ENCODE results near the gene DNAJB2.

DNA sequence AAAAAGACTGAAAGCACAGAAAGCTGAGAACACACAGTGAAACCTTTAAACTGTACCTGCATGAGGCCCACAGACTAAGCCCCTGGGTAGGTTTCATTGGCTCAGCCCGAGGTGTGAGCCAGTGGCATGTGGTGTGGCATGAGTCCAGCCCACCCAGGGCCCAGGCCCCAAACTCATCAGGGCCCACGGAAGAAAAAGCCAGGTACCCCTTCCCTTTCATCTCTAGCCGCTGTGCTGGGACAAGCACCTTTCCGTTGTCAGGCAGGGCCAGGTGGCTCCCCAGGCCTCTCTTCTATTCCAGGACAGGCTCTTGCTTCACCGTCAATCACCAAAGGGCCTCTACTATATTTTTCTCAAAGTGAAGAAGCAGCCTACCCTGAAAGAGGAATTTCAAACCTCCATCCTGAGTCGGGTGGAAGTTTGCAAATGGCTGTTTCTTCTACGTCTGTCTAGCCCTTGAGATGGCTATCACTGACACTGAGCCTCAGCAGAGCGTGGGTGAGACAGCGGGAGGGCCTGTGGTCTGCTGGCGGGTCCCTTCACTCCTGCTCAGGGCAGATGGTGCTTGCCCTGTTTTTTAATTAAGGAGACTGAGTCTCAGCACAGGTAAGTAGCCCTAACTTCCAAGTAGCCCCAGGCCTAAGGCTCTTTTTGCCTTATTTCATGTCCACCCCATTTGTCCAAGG, 8.6 kb downstream of the DNAJB2 start:
- TF ChIP-seq POLR2AphosphoS5 (IDR thresholded peaks at IDR 0.05; ENCODE audit: borderline replicate concordance, low read depth, low read length) = no peak
- no peak for TF ChIP-seq EZH2 (IDR thresholded peaks at IDR 0.05)
